Measurements from ENCODE around the gene DKKL1.

DNA sequence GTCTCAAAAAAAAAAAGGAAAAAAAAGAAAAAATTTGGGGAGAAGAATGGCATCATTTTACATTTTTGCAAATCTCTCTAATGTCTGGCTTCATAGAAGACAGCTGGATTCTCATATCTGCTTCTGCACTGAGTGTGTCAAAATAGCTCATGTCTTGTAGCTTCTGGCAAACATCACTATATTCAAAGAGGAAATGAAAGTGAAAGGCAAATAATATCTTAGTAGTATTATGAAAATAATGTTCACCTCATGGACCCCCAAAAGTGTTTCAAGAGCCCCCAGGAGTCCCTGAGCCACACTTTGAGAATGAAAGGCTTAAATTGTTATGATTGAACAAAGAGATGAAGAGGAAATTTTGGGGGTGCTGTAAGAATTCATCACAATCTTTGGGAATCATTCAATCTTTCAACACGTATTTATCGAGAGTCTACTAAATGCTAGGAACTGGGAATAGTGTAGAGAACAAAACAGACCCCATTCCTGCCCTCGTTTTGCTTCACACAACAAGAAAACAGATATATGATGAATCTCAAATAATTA lies 37.4 kb upstream of the DKKL1 start:
- TF ChIP-seq EZH2 (IDR thresholded peaks at IDR 0.05) (no peak), POLR2AphosphoS5 (IDR thresholded peaks at IDR 0.05; ENCODE audit: borderline replicate concordance, low read depth, low read length) (no peak)
